Testis (tissue), 2 donors: ENCODE data around the gene ESCO1.

Experiments used
- POLR2A ChIP-seq: fragments of 450-650 bp; IDR thresholded peaks from one replicate; pipeline ENCODE4 v1.6.1; 2017; ENCODE audit warnings: antibody characterized with exemption, mild to moderate bottlenecking, moderate library complexity
- TF ChIP-seq, protein P1 (sequence below), 3 experiments: fragments of 450-650 bp in 2 of 3; fragments of 200-600 bp in 1 of 3; sonication (generic) in 1 of 3; IDR thresholded peaks; one replicate each; pipeline ENCODE4 v1.5.1; 2016 to 2019; ENCODE audit warnings: antibody characterized with exemption in 3 of 3, mild to moderate bottlenecking in 2 of 3, moderate library complexity in 1 of 3

- TF ChIP-seq, protein P1, sequence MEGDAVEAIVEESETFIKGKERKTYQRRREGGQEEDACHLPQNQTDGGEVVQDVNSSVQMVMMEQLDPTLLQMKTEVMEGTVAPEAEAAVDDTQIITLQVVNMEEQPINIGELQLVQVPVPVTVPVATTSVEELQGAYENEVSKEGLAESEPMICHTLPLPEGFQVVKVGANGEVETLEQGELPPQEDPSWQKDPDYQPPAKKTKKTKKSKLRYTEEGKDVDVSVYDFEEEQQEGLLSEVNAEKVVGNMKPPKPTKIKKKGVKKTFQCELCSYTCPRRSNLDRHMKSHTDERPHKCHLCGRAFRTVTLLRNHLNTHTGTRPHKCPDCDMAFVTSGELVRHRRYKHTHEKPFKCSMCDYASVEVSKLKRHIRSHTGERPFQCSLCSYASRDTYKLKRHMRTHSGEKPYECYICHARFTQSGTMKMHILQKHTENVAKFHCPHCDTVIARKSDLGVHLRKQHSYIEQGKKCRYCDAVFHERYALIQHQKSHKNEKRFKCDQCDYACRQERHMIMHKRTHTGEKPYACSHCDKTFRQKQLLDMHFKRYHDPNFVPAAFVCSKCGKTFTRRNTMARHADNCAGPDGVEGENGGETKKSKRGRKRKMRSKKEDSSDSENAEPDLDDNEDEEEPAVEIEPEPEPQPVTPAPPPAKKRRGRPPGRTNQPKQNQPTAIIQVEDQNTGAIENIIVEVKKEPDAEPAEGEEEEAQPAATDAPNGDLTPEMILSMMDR (IDR thresholded peaks at IDR 0.05), result no peak
- no peak for TF ChIP-seq POLR2A
Observed at GRCh38 chr18:21584391-21584790, 16.1 kb downstream of the ESCO1 start.
